Measurements from ENCODE around the gene NXPE3. TPM values are rescaled to one million over a fixed set of nuclear protein-coding genes. Genes with fewer than 3 reads are reported as not detected.

Gene NXPE3
- total and polyA plus RNA-seq, 10 of the 15 experiments (the other 5 are each of a cell fraction or from before 2014, with no cell fraction given), result 2.0 to 8.7 (median 5.2) TPM

GRCh38 chr3:101810022-101810418 is 31.0 kb downstream of the NXPE3 start:
- H3K36me3 ChIP-seq (ENCODE audit: control insufficient read depth in 2 of 2, insufficient read depth in 2 of 2, low read length in 1 of 2), result no peaks in the 10 kb centered on the region
- POLR2A ChIA-PET, result interaction anchor here (0.7 to 1.7 kb wide), 2 partner anchors 415 to 419 kb away, joined by 3 to 4 read pairs; no protein-coding TSS in a partner anchor
- no peaks in the 10 kb centered on the region for H3K79me2 ChIP-seq (ENCODE audit: control insufficient read depth, insufficient read depth, low read length)
- ATAC-seq (no peak), FAIRE-seq (no peak), DNase-seq (ENCODE audit: low read depth, low spot score) (no peak)
- no peak for TF ChIP-seq POLR2AphosphoS2 (IDR thresholded peaks at IDR 0.05; ENCODE audit: low read depth, low read length)
- TF ChIP-seq MEF2B (IDR thresholded peaks at IDR 0.05; ENCODE audit: partially characterized antibody, poor library complexity, severe bottlenecking), result no peak
- TF ChIP-seq MTA2 (IDR thresholded peaks at IDR 0.05; ENCODE audit: low read depth), result no peak
- no peak for TF ChIP-seq BCL11A (IDR thresholded peaks at IDR 0.05; ENCODE audit: low read depth, low read length)
- no peak for TF ChIP-seq SREBF1 (IDR thresholded peaks at IDR 0.05; ENCODE audit: low read length)
- no peak for TF ChIP-seq ZNF622 (IDR thresholded peaks at IDR 0.05)
- no peak for TF ChIP-seq PML (IDR thresholded peaks at IDR 0.05; ENCODE audit: low read length)
- TF ChIP-seq NFIC (IDR thresholded peaks at IDR 0.05; ENCODE audit: low read depth, low read length), result no peak
- no peak for TF ChIP-seq IRF5 (IDR thresholded peaks at IDR 0.05; ENCODE audit: borderline replicate concordance)
- TF ChIP-seq RBBP5 (conservative IDR thresholded peaks at IDR 0.05), result no peak
- no peak for TF ChIP-seq CHD1 (IDR thresholded peaks at IDR 0.05; ENCODE audit: low read depth, low read length)
- no peak for TF ChIP-seq SIX5 (IDR thresholded peaks at IDR 0.05; ENCODE audit: low read depth, low read length, severe bottlenecking)
- no peak for TF ChIP-seq ZSCAN29 (IDR thresholded peaks at IDR 0.05)
- no peak for TF ChIP-seq POLR2AphosphoS5 (IDR thresholded peaks at IDR 0.05; ENCODE audit: low read length)
- no peak for TF ChIP-seq MTA3 (IDR thresholded peaks at IDR 0.05; ENCODE audit: borderline replicate concordance, low read length)
- TF ChIP-seq RCOR1 (conservative IDR thresholded peaks at IDR 0.05; ENCODE audit: low read depth, low read length), result no peak
- TF ChIP-seq MXI1 (IDR thresholded peaks at IDR 0.05; ENCODE audit: low read depth, low read length), result no peak
- no peak for TF ChIP-seq POU2F2 (IDR thresholded peaks at IDR 0.05; ENCODE audit: borderline replicate concordance, low read depth, low read length)
- TF ChIP-seq, protein P1, sequence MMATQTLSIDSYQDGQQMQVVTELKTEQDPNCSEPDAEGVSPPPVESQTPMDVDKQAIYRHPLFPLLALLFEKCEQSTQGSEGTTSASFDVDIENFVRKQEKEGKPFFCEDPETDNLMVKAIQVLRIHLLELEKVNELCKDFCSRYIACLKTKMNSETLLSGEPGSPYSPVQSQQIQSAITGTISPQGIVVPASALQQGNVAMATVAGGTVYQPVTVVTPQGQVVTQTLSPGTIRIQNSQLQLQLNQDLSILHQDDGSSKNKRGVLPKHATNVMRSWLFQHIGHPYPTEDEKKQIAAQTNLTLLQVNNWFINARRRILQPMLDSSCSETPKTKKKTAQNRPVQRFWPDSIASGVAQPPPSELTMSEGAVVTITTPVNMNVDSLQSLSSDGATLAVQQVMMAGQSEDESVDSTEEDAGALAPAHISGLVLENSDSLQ (IDR thresholded peaks at IDR 0.05), result no peak
- CTCF ChIA-PET, result interaction anchor here (0.5 to 15.9 kb wide), 36 partner anchors 9 to 1787 kb away, joined by 3 to 1057 read pairs (median 3); partner anchors contain the start of gene NFKBIZ
- H3K9ac ChIP-seq (ENCODE audit: control insufficient read depth, insufficient read depth, low read length), result no peak overlapping the region
- H3K9me3 ChIP-seq (replicated peaks; ENCODE audit: control insufficient read depth, insufficient read depth, low read length), result no peaks in the 10 kb centered on the region; the same call in 2 of the 3 replicates
- RAD21 ChIA-PET (ENCODE audit: unreplicated experiment), result interaction anchor here (0.5 to 15.9 kb wide), 8 partner anchors 14 to 726 kb away, joined by 3 to 659 read pairs (median 3); partner anchors contain the start of gene NFKBIZ
- no peak overlapping the region for H3K4me2 ChIP-seq (ENCODE audit: control insufficient read depth, insufficient read depth)
- no peak overlapping the region for H2AFZ ChIP-seq (ENCODE audit: control insufficient read depth, low read depth, low read length)
- intact Hi-C loops (cut with micrococcal nuclease; ENCODE audit: unreplicated experiment) (loop anchor here (5.0 kb wide), 2 partner anchors 127 to 227 kb away; no protein-coding TSS in a partner anchor), in situ Hi-C loops (cut with MboI) (loop anchor here (5.0 kb wide), 2 partner anchors 417 to 722 kb away; no protein-coding TSS in a partner anchor)
- SMC1A ChIA-PET (ENCODE audit: uncharacterized antibody, unreplicated experiment), result interaction anchor here (0.6 to 19.7 kb wide), 25 partner anchors 8 to 741 kb away, joined by 3 to 949 read pairs (median 4); no protein-coding TSS in a partner anchor
- H3K27ac ChIP-seq (ENCODE audit: control insufficient read depth, insufficient read depth), result no peak overlapping the region
- H3K4me1 ChIP-seq (ENCODE audit: control insufficient read depth, insufficient read depth, low read length), result peaks cover 15% of the 10 kb centered on the region
- BruUV-seq (replicated peaks), result no TSS peak
- H4K20me1 ChIP-seq (ENCODE audit: control insufficient read depth, insufficient read depth), result no peaks in the 10 kb centered on the region
- H3K4me3 ChIP-seq, result no peak overlapping the region
- no peaks in the 10 kb centered on the region for H3K27me3 ChIP-seq (replicated peaks in 1 of 2; ENCODE audit: control insufficient read depth in 2 of 2, insufficient read depth in 2 of 2, low read length in 1 of 2)
